ENCODE results near the gene ARAP1. TPM values are rescaled to one million over a fixed set of nuclear protein-coding genes. Genes with fewer than 3 reads are reported as not detected.

Gene ARAP1
- total RNA-seq, 4 donors from 2014 or later: 53.8 to 126 (median 88.8) TPM

- H3K4me1 ChIP-seq: peaks cover 10% of the 10 kb centered on the region
- no peak overlapping the region for H3K27ac ChIP-seq
- peaks cover 39% of the 10 kb centered on the region for H3K27me3 ChIP-seq
- 94% methylated on average over 2 of the region's 2 CpGs for WGBS
- H3K4me3 ChIP-seq: no peak overlapping the region
- H3K36me3 ChIP-seq: no peaks in the 10 kb centered on the region
- no peaks in the 10 kb centered on the region for H3K9me3 ChIP-seq
- TF ChIP-seq POLR2AphosphoS5 (IDR thresholded peaks at IDR 0.05) (no peak), POLR2A (IDR thresholded peaks at IDR 0.05) (no peak), CTCF (IDR thresholded peaks at IDR 0.05) (no peak), EP300 (IDR thresholded peaks at IDR 0.05) (no peak)
- no peak for DNase-seq (ENCODE audit: low spot score in 2 of 2)
Observed at GRCh38 chr11:72637198-72637597, 115.0 kb downstream of the ARAP1 start.

- H3K4me1 ChIP-seq: peaks cover 3% of the 10 kb centered on the region
- no peaks in the 10 kb centered on the region for H3K9me3 ChIP-seq
- H3K27ac ChIP-seq: no peak overlapping the region
- TF ChIP-seq POLR2A (IDR thresholded peaks at IDR 0.05) (no peak), EP300 (IDR thresholded peaks at IDR 0.05) (no peak), CTCF (IDR thresholded peaks at IDR 0.05) (no peak), POLR2AphosphoS5 (IDR thresholded peaks at IDR 0.05) (no peak)
- 75% methylated on average over 3 of the region's 3 CpGs for WGBS
- H3K27me3 ChIP-seq: peaks cover 31% of the 10 kb centered on the region
- DNase-seq (ENCODE audit: low spot score in 2 of 2): no peak
- no peaks in the 10 kb centered on the region for H3K36me3 ChIP-seq
- no peak overlapping the region for H3K4me3 ChIP-seq
Observed at GRCh38 chr11:72636376-72636775, 115.8 kb downstream of the ARAP1 start.

- Histone ChIP-seq H3K9me3 (no peaks in the 10 kb centered on the region), H3K27me3 (peaks cover 27% of the 10 kb centered on the region), H3K4me3 (no peak overlapping the region), H3K36me3 (no peaks in the 10 kb centered on the region), H3K4me1 (peaks cover 3% of the 10 kb centered on the region), H3K27ac (no peak overlapping the region)
- WGBS: 77% methylated on average over 6 of the region's 6 CpGs
- no peak for DNase-seq (ENCODE audit: low spot score in 2 of 2)
- TF ChIP-seq EP300 (IDR thresholded peaks at IDR 0.05): no peak
- no peak for TF ChIP-seq CTCF (IDR thresholded peaks at IDR 0.05)
- TF ChIP-seq POLR2A (IDR thresholded peaks at IDR 0.05): no peak
- TF ChIP-seq POLR2AphosphoS5 (IDR thresholded peaks at IDR 0.05): no peak
Observed at GRCh38 chr11:72635933-72636332, 116.3 kb downstream of the ARAP1 start.

- TF ChIP-seq POLR2A (IDR thresholded peaks at IDR 0.05) (no peak), EP300 (IDR thresholded peaks at IDR 0.05) (no peak), CTCF (IDR thresholded peaks at IDR 0.05) (no peak), POLR2AphosphoS5 (IDR thresholded peaks at IDR 0.05) (no peak)
- peaks cover 3% of the 10 kb centered on the region for H3K4me1 ChIP-seq
- no peaks in the 10 kb centered on the region for H3K36me3 ChIP-seq
- no peak for DNase-seq (ENCODE audit: low spot score in 2 of 2)
- no peaks in the 10 kb centered on the region for H3K9me3 ChIP-seq
- H3K4me3 ChIP-seq: no peak overlapping the region
- H3K27ac ChIP-seq: no peak overlapping the region
- WGBS: 85% methylated on average over 9 of the region's 9 CpGs
- peaks cover 22% of the 10 kb centered on the region for H3K27me3 ChIP-seq
Observed at GRCh38 chr11:72635309-72635915, 116.8 kb downstream of the ARAP1 start.

Other genes with a start within 250 kb of the ARAP1 start
- gene PDE2A, start 78.0 kb downstream of the ARAP1 start, total RNA-seq: 10 to 100 TPM in 3 of 4 donors, 1 to 10 TPM in 1; 5.4 to 49.9 (median 31.2) TPM
- gene STARD10, start 41.6 kb upstream of the ARAP1 start, total RNA-seq: 10 to 100 TPM; 76.3 to 83.0 (median 79.4) TPM
- 100 to 1,000 TPM in 2 of 4 donors, 10 to 100 TPM in 2; 81.9 to 231 (median 111) TPM for gene ATG16L2, start 62.0 kb upstream of the ARAP1 start, total RNA-seq

Data from suprapubic skin (tissue), 4 donors.